ENCODE data around the gene PKD1L1.

The PKD1L1 gene

GRCh38 chr7:47846138-47846836 is 102.0 kb downstream of the PKD1L1 start:
- TF ChIP-seq ZFX (IDR thresholded peaks at IDR 0.05; ENCODE audit: borderline replicate concordance) (no peak), CTCF (IDR thresholded peaks at IDR 0.05) (no peak)
- H3K27ac ChIP-seq = no peak overlapping the region

GRCh38 chr7:47844311-47844710 is 104.0 kb downstream of the PKD1L1 start:
- TF ChIP-seq ZFX (IDR thresholded peaks at IDR 0.05; ENCODE audit: borderline replicate concordance) (no peak), CTCF (IDR thresholded peaks at IDR 0.05) (no peak)
- H3K27ac ChIP-seq = no peak overlapping the region

DNA sequence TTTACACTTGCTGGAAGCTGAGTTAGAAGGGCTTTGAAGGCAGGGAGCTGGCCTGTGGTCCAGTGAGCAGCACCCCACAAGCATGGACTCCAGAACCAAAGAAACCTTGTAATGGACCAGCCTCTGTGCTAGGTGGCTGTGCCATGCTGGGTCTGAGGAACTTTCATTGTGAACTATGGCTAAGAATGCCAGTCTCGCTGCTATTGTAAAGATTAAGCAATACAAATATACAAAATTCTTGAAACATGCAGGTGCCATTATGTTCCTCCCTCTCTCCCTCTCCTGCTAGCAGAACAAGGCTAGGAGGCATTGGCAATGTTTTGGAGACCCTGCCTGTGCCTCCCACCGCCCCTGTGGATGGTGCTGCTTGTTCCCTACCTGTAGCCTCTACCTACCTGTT is 105.0 kb downstream of the PKD1L1 start:
- no peak overlapping the region for H3K27ac ChIP-seq
- TF ChIP-seq CTCF (IDR thresholded peaks at IDR 0.05) = no peak
- TF ChIP-seq ZFX (IDR thresholded peaks at IDR 0.05; ENCODE audit: borderline replicate concordance) = no peak

DNA sequence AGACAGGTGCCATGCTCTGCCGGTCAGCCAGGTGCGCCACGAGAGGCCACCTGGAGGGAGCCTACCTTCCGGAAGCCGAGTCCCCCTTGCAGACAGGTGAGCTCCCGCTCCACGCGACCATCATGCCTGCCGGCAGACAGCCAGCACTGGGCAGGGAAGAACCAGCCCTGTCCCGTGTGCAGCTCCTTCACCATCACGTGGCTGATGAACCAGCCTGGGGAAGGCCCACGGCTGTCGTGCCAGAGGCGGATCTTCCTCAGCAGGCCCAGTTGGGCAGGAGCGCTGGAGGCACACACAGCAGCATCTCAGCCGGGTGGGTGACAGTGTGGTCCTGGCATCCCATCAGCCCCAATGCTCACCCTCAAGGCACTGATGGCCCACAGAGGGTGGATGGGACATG is 108.9 kb downstream of the PKD1L1 start:
- H3K27ac ChIP-seq = no peak overlapping the region
- TF ChIP-seq CTCF (IDR thresholded peaks at IDR 0.05) = no peak
- TF ChIP-seq ZFX (IDR thresholded peaks at IDR 0.05; ENCODE audit: borderline replicate concordance) = no peak

GRCh38 chr7:47837826-47838225 is 110.4 kb downstream of the PKD1L1 start:
- no peak overlapping the region for H3K27ac ChIP-seq
- no peak for TF ChIP-seq CTCF (IDR thresholded peaks at IDR 0.05)
- TF ChIP-seq ZFX (IDR thresholded peaks at IDR 0.05; ENCODE audit: borderline replicate concordance) = no peak

DNA sequence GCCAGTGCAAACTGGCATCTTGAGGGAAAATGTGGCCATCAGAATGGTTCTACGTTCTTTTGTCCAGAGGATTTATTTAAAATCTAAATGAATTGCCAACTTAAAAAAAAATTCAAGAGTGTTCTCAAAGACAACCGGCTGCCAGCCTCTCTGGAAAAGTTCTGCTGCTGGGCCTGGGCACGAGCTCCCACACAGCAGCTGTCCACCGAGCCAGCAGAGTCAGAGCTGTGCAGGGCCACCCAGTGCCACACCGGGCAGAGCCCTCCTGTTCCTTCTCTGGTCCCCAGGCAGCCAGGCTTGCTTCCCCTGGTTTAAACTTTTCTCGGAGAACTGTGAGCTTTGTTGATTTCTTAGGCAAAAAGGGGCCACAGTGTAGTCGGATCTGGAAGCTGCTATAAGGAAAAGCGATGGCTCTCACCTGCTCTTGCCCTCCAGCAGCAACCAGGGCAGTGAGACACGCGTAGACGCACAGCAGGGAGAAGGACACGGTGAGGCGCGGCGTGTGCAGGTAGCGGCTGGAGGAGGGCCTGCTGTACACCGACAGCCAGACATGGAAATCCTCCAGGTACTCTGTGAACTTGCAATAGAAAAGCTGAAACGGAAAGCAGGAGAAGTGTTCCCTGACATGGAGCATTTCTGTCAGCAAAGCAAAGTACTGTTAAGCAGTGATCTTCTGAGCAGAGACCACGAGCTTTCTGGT is 111.6 kb downstream of the PKD1L1 start:
- no peak for TF ChIP-seq CTCF (IDR thresholded peaks at IDR 0.05)
- no peak for TF ChIP-seq ZFX (IDR thresholded peaks at IDR 0.05; ENCODE audit: borderline replicate concordance)
- no peak overlapping the region for H3K27ac ChIP-seq

GRCh38 chr7:47836080-47836479 is 112.2 kb downstream of the PKD1L1 start:
- TF ChIP-seq CTCF (IDR thresholded peaks at IDR 0.05) (no peak), ZFX (IDR thresholded peaks at IDR 0.05; ENCODE audit: borderline replicate concordance) (no peak)

More at GRCh38 chr7:47836080-47836479, 112.2 kb downstream of the PKD1L1 start:
- H3K27ac ChIP-seq = no peak overlapping the region

Measured in 22Rv1 (cell line).